Measurements from ENCODE around the gene U2SURP.

DNA sequence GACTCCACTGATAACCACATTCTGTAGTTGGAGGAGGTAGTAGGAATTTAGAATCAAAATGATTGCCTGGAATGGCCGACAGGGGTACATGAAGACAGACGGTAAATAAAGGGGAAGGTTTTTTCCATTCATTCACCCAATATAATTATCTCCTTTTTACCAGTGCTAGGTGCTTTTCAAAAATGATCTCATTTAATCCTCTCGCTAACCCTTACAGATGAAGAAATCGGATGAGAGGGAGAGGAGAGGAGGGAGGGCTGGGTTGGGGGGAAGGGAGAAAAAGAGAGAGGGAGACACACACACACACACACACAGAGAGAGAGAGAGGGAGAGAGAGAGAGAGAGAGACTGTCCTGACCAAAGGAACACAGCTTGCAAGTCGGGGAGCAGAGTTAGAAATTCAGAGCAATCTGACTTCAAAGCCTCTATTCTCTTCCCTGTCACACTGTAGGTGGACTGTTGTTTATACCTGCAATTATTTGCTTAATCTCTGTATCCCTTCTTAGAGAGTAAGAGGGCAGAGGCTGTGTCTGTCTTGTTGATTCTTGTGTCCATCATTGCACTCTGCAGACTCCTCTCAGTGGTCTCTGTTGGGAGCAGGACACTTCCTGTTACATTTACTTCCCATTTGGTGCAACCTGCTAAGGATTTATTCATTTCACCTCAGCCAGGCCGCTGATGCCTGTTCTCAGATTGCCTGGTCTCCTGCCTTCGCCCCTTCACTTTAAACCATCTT lies 19.2 kb upstream of the U2SURP start:
- no peak for TF ChIP-seq POLR2AphosphoS5 (IDR thresholded peaks at IDR 0.05; ENCODE audit: borderline replicate concordance, low read depth, low read length)
- TF ChIP-seq EZH2 (IDR thresholded peaks at IDR 0.05) = no peak
- TF ChIP-seq FOXP2 (optimal IDR thresholded peaks at IDR 0.05; ENCODE audit: control extremely low read depth, extremely low read length, insufficient read depth) = no peak

All from SK-N-MC (cell line).